Thymus (tissue), 11 donors: Measurements from ENCODE around the gene PCK2. TPM values are rescaled to one million over a fixed set of nuclear protein-coding genes. Genes with fewer than 3 reads are reported as not detected.
"Not testable (repeated sequence)": the region's sequence is repeated elsewhere in the genome, so short reads cannot be mapped to it uniquely, and the experiment has no call there.

Experiments
- DNase-seq, 9 donors: peaks; one replicate each; pipeline ENCODE4 v3.0.0-alpha.2; 2013; ENCODE audit warnings: low spot score in 9 of 9, low read depth in 6 of 9, missing footprints in 1 of 9
- H3K27ac ChIP-seq, 2 donors: one replicate each; pipeline ENCODE4 v1.5.1; 2013; ENCODE audit warnings: control low read depth in 1 of 2, low read depth in 1 of 2, low read length in 1 of 2, mild to moderate bottlenecking in 1 of 2, moderate library complexity in 1 of 2
- H3K27me3 ChIP-seq, 2 donors: one replicate each; pipeline ENCODE4 v1.5.1; 2013; ENCODE audit warnings: low read length in 1 of 2; ENCODE audit not compliant: control insufficient read depth in 2 of 2, insufficient read depth in 1 of 2
- H3K36me3 ChIP-seq, 2 donors: one replicate each; pipeline ENCODE4 v1.5.1; 2013; ENCODE audit warnings: low read length in 1 of 2, mild to moderate bottlenecking in 1 of 2, moderate library complexity in 1 of 2; ENCODE audit not compliant: control insufficient read depth in 2 of 2, insufficient read depth in 2 of 2
- H3K4me1 ChIP-seq, 2 donors: one replicate each; pipeline ENCODE4 v1.5.1; 2013; ENCODE audit warnings: low read length in 2 of 2; ENCODE audit not compliant: control insufficient read depth in 2 of 2, insufficient read depth in 2 of 2
- H3K4me3 ChIP-seq, 2 donors: one replicate each; pipeline ENCODE4 v1.5.1; 2013; ENCODE audit warnings: low read length in 2 of 2, control low read depth in 1 of 2, mild to moderate bottlenecking in 1 of 2
- H3K9me3 ChIP-seq, 2 donors: one replicate each; pipeline ENCODE4 v1.5.1; 2013; ENCODE audit warnings: low read length in 1 of 2, mild to moderate bottlenecking in 1 of 2; ENCODE audit not compliant: control insufficient read depth in 2 of 2, insufficient read depth in 1 of 2
- WGBS: extraction: QIAGEN DNeasy Blood & Tissue Kit; methylation state at CpG from one replicate; pipeline ENCODE4 v1.1.7; 2013; 5-methylcytosine and 5-hydroxymethylcytosine counted together
- polyA plus RNA-seq: library from polyadenylated mRNA; stranded (reverse); fragments of 200-250 nt; gene quantifications from one replicate; pipeline ENCODE4 v1.2.3, GENCODE V29; 2013
- total RNA-seq: library from RNA; stranded (reverse); fragments of 120-200 nt; gene quantifications from one replicate; pipeline ENCODE4 v1.2.4, GENCODE V29; 2013
- donor health status: healthy.

Gene PCK2
- total and polyA plus RNA-seq, 2 donors: 6.7 to 11.6 TPM

GRCh38 chr14:24098229-24098926 is 4.3 kb downstream of the PCK2 start:
- Histone ChIP-seq H3K27ac (no peak overlapping the region), H3K36me3 (peaks cover 9 to 14% of the 10 kb centered on the region in 2 donors), H3K27me3 (no peaks in the 10 kb centered on the region), H3K9me3 (no peaks in the 10 kb centered on the region), H3K4me1 (peaks cover 9 to 19% of the 10 kb centered on the region in 2 donors), H3K4me3 (no peak overlapping the region)
- DNase-seq: no peak
- 97% methylated on average over 16 of the region's 16 CpGs for WGBS

GRCh38 chr14:24098927-24099813 is 5.1 kb downstream of the PCK2 start:
- DNase-seq: no peak
- H3K36me3 ChIP-seq: peaks cover 9 to 14% of the 10 kb centered on the region in 2 donors
- 97% methylated on average over 17 of the region's 17 CpGs for WGBS

GRCh38 chr14:24100197-24100981 is 6.3 kb downstream of the PCK2 start:
- Histone ChIP-seq H3K4me3 (no peak overlapping the region), H3K27ac (no peak overlapping the region), H3K4me1 (peaks cover 0 to 3% of the 10 kb centered on the region in 2 donors), H3K9me3 (no peaks in the 10 kb centered on the region), H3K36me3 (peaks cover 9 to 14% of the 10 kb centered on the region in 2 donors), H3K27me3 (no peaks in the 10 kb centered on the region)
- DNase-seq: no peak
- WGBS: 96% methylated on average over 4 of the region's 4 CpGs

More at GRCh38 chr14:24098927-24099813, 5.1 kb downstream of the PCK2 start:
- Histone ChIP-seq H3K4me3 (no peak overlapping the region), H3K27me3 (no peaks in the 10 kb centered on the region), H3K9me3 (no peaks in the 10 kb centered on the region), H3K27ac (no peak overlapping the region), H3K4me1 (peaks cover 4 to 15% of the 10 kb centered on the region in 2 donors)

GRCh38 chr14:24100982-24101494 is 6.9 kb downstream of the PCK2 start:
- 100% methylated on average over 3 of the region's 3 CpGs for WGBS
- Histone ChIP-seq H3K4me1 (no peaks in the 10 kb centered on the region), H3K36me3 (peaks cover 9 to 14% of the 10 kb centered on the region in 2 donors), H3K27ac (no peak overlapping the region), H3K27me3 (no peaks in the 10 kb centered on the region), H3K9me3 (no peaks in the 10 kb centered on the region), H3K4me3 (no peak overlapping the region)
- DNase-seq: no peak

GRCh38 chr14:24102357-24103048 is 8.4 kb downstream of the PCK2 start:
- no peaks in the 10 kb centered on the region for H3K4me1 ChIP-seq
- 97% methylated on average over 7 of the region's 7 CpGs for WGBS
- H3K9me3 ChIP-seq: no peaks in the 10 kb centered on the region
- no peaks in the 10 kb centered on the region for H3K27me3 ChIP-seq
- no peak for DNase-seq
- peaks cover 9 to 14% of the 10 kb centered on the region in 2 donors for H3K36me3 ChIP-seq
- H3K27ac ChIP-seq: no peak overlapping the region
- no peak overlapping the region for H3K4me3 ChIP-seq

- H3K27ac ChIP-seq: no peak overlapping the region
- no peaks in the 10 kb centered on the region for H3K9me3 ChIP-seq
- no peaks in the 10 kb centered on the region for H3K4me1 ChIP-seq
- H3K36me3 ChIP-seq: peaks cover 7 to 8% of the 10 kb centered on the region in 2 donors
- no peak for DNase-seq
- H3K27me3 ChIP-seq: no peaks in the 10 kb centered on the region
- no peak overlapping the region for H3K4me3 ChIP-seq
- 98% methylated on average over 13 of the region's 13 CpGs for WGBS
Measured at GRCh38 chr14:24103451-24103850, 9.3 kb downstream of the PCK2 start.

GRCh38 chr14:24105609-24106239 is 11.6 kb downstream of the PCK2 start:
- not testable (repeated sequence) for H3K4me3 ChIP-seq, H3K4me1 ChIP-seq, H3K9me3 ChIP-seq, DNase-seq, H3K36me3 ChIP-seq, H3K27ac ChIP-seq, H3K27me3 ChIP-seq
- 98% methylated on average over 8 of the region's 8 CpGs for WGBS

- 98% methylated on average over 4 of the region's 4 CpGs for WGBS
- Histone ChIP-seq H3K27ac (no peak overlapping the region), H3K4me1 (no peaks in the 10 kb centered on the region)
Measured at GRCh38 chr14:24106672-24107271, 12.7 kb downstream of the PCK2 start.

More at GRCh38 chr14:24106672-24107271, 12.7 kb downstream of the PCK2 start:
- H3K36me3 ChIP-seq: no peaks in the 10 kb centered on the region
- H3K27me3 ChIP-seq: no peaks in the 10 kb centered on the region
- H3K4me3 ChIP-seq: no peak overlapping the region
- H3K9me3 ChIP-seq: no peaks in the 10 kb centered on the region
- DNase-seq: no peak
